ENCODE data around the gene ZNF536. TPM values are rescaled to one million over a fixed set of nuclear protein-coding genes. Genes with fewer than 3 reads are reported as not detected.

The ZNF536 gene
- total RNA-seq, 1 experiment from 2014 or later: 0.35 TPM

- no peak for TF ChIP-seq ZNF281 (CRISPR knock-in tag; IDR thresholded peaks at IDR 0.05)
- TF ChIP-seq PRDM15 (CRISPR knock-in tag; IDR thresholded peaks at IDR 0.05): no peak
- TF ChIP-seq GRHL2 (CRISPR knock-in tag; IDR thresholded peaks at IDR 0.05; ENCODE audit: insufficient replicate concordance, severe bottlenecking): no peak
- no peak for TF ChIP-seq HMGA2 (CRISPR knock-in tag; IDR thresholded peaks at IDR 0.05)
Measured at GRCh38 chr19:30479231-30479630, 107.0 kb downstream of the ZNF536 start (continued).

GRCh38 chr19:30480097-30480496, 107.9 kb downstream of the ZNF536 start:
- no peak for DNase-seq (ENCODE audit: low spot score)
- TF ChIP-seq IRF1 (CRISPR knock-in tag; IDR thresholded peaks at IDR 0.05) (no peak), ZNF281 (CRISPR knock-in tag; IDR thresholded peaks at IDR 0.05) (no peak), SP1 (CRISPR knock-in tag; conservative IDR thresholded peaks at IDR 0.05) (no peak), NFYB (CRISPR knock-in tag; conservative IDR thresholded peaks at IDR 0.05; ENCODE audit: low read depth) (no peak), CDX4 (CRISPR knock-in tag; IDR thresholded peaks at IDR 0.05; ENCODE audit: borderline replicate concordance) (no peak), ATF1 (CRISPR knock-in tag; IDR thresholded peaks at IDR 0.05) (no peak), ZNF671 (CRISPR knock-in tag; IDR thresholded peaks at IDR 0.05) (no peak)
- Mint-ChIP-seq H3K4me1 (no peaks in the 10 kb centered on the region), H3K4me3 (no peak overlapping the region), H3K36me3 (no peaks in the 10 kb centered on the region), H3K27me3 (ENCODE audit: low read depth) (no peaks in the 10 kb centered on the region), H3K27ac (peak overlapping the region; percentile 25; the same call in 1 of the 2 replicates), H3K9me3 (peaks cover 18% of the 10 kb centered on the region)
- ChIA-PET CTCF (interaction anchor here (1.0 kb wide), 1 partner anchor 186 kb away, joined by 3 read pairs; no protein-coding TSS in a partner anchor), POLR2A (no interaction called here)
- no peak for ATAC-seq

- H3K36me3 Mint-ChIP-seq: no peaks in the 10 kb centered on the region
- TF ChIP-seq CBFB (CRISPR knock-in tag; IDR thresholded peaks at IDR 0.05; ENCODE audit: low read depth) (no peak), TP53 (CRISPR knock-in tag; IDR thresholded peaks at IDR 0.05) (no peak), PRDM15 (CRISPR knock-in tag; IDR thresholded peaks at IDR 0.05) (no peak), ERG (CRISPR knock-in tag; IDR thresholded peaks at IDR 0.05) (no peak), ZNF263 (CRISPR knock-in tag; IDR thresholded peaks at IDR 0.05; ENCODE audit: low read depth) (no peak), USF2 (CRISPR knock-in tag; IDR thresholded peaks at IDR 0.05) (no peak)
Measured at GRCh38 chr19:30481063-30481462, 108.9 kb downstream of the ZNF536 start.

More at GRCh38 chr19:30481063-30481462, 108.9 kb downstream of the ZNF536 start:
- ChIA-PET POLR2A (no interaction called here), CTCF (no interaction called here)
- H3K4me1 Mint-ChIP-seq: no peaks in the 10 kb centered on the region
- ATAC-seq: no peak
- H3K27ac Mint-ChIP-seq: no peak overlapping the region
- H3K9me3 Mint-ChIP-seq: peaks cover 18% of the 10 kb centered on the region
- H3K4me3 Mint-ChIP-seq: no peak overlapping the region
- no peaks in the 10 kb centered on the region for H3K27me3 Mint-ChIP-seq (ENCODE audit: low read depth)
- DNase-seq (ENCODE audit: low spot score): no peak
